Ovary (tissue), 9 donors: ENCODE measurements around the gene LYRM7. TPM values are rescaled to one million over a fixed set of nuclear protein-coding genes. Genes with fewer than 3 reads are reported as not detected.

Experiments
- DNase-seq, 5 donors: peaks; one replicate each; pipeline ENCODE4 v3.0.0-alpha.2; 2019 to 2020
- H3K27ac ChIP-seq, 2 donors: fragments of 200-600 bp; one replicate each; pipeline versions ENCODE4 v1.5.1 to v1.8.0; 2019 to 2022
- H3K27me3 ChIP-seq: fragments of 200-600 bp; one replicate; pipeline ENCODE4 v1.8.0; 2022
- H3K36me3 ChIP-seq: fragments of 200-600 bp; sonication (generic); one replicate; pipeline ENCODE4 v1.5.1; 2019
- H3K4me1 ChIP-seq: one replicate; pipeline ENCODE4 v1.8.1; 2013; ENCODE audit warnings: mild to moderate bottlenecking, moderate library complexity; ENCODE audit not compliant: insufficient read depth
- H3K4me3 ChIP-seq: fragments of 200-600 bp; sonication (generic); one replicate; pipeline ENCODE4 v1.5.1; 2017
- H3K9me3 ChIP-seq, 2 donors: fragments of 200-600 bp in 1 of 2; sonication (generic) in 1 of 2; one replicate each; pipeline versions ENCODE4 v1.5.1 to v1.8.1; 2013 to 2019; ENCODE audit warnings: mild to moderate bottlenecking in 1 of 2, moderate library complexity in 1 of 2
- CTCF ChIP-seq, 3 donors: fragments of 450-650 bp in 2 of 3; fragments of 200-600 bp in 1 of 3; IDR thresholded peaks; one replicate each; pipeline versions ENCODE4 v1.5.1 to v1.8.0; 2016 to 2022; ENCODE audit warnings: antibody characterized with exemption in 3 of 3, mild to moderate bottlenecking in 1 of 3
- EP300 ChIP-seq: sonication (generic); formaldehyde crosslinking; IDR thresholded peaks from one replicate; pipeline ENCODE4 v1.6.1; 2017; ENCODE audit warnings: antibody characterized with exemption
- POLR2A ChIP-seq: fragments of 450-650 bp; IDR thresholded peaks from one replicate; pipeline ENCODE4 v1.6.1; 2017; ENCODE audit warnings: antibody characterized with exemption, mild to moderate bottlenecking, moderate library complexity
- WGBS, 3 donors: extraction: QIAGEN DNeasy Blood & Tissue Kit in 1 of 3; methylation state at CpG; one replicate each; pipeline versions ENCODE4 v1.1.5 to v1.1.7; 2013 to 2017; 5-methylcytosine and 5-hydroxymethylcytosine counted together
- intact Hi-C, 4 donors: fragments of 100-400 bp; cut with DNase I; formaldehyde crosslinking; loops; one replicate each; pipeline versions ENCODE4 v1.11.0 to v1.15.1; 2022 to 2023
- polyA plus RNA-seq, 2 donors: library from polyadenylated mRNA; stranded (reverse); fragments of 200-250 nt in 1 of 2; fragments of 350-450 nt in 1 of 2; fragmentation: Illumina TruSeq in 1 of 2; extraction: RNeasy Lipid Tissue Mini Kit (QIAGEN cat#74804) in 1 of 2; gene quantifications; one replicate each; pipeline ENCODE4 v1.2.3, GENCODE V29; 2013 to 2014
- total RNA-seq, 7 donors: library from RNA; depleted of rRNA in 2 of 7; stranded (reverse); fragments of >200 nt in 2 of 7; fragmentation: NEBNext Ultra II Directional in 3 of 7; extraction: Animal tissue kit (Norgen Biotek cat#: 25700) in 3 of 7; gene quantifications; one replicate each; pipeline versions ENCODE4 v1.1.0 to v1.2.4, GENCODE V29; 2016 to 2023
- donor health status: DM: no; HTN: no; CAD: no; lungs with moderate emphysema.
- donor health status: DM: no; HTN: no; CAD: no.
- donor health status: Bipolar disorder and iron deficiency.
- donor health status: DM: yes; HTN: yes; CAD: no.
- donor health status: DM: no; HTN: no; CAD: no.
- donor health status: DM: yes; HTN: yes; CAD: no.

The LYRM7 gene
- total and polyA plus RNA-seq, 9 donors = 3.9 to 17.9 (median 9.0) TPM

GRCh38 chr5:131151216-131151615 lies 19.5 kb upstream of the LYRM7 start:
- 83 to 86% (median 83%) methylated on average over 4 of the region's 4 CpGs for WGBS, 3 donors
- no peak for TF ChIP-seq POLR2A
- no peak for TF ChIP-seq EP300
- TF ChIP-seq CTCF (IDR thresholded peaks at IDR 0.05) = no peak
- Histone ChIP-seq H3K4me1 (no peaks in the 10 kb centered on the region), H3K9me3 (no peaks in the 10 kb centered on the region), H3K27ac (no peak overlapping the region), H3K36me3 (no peaks in the 10 kb centered on the region), H3K4me3 (no peak overlapping the region), H3K27me3 (no peaks in the 10 kb centered on the region)
- no peak for DNase-seq
- intact Hi-C loops = no loop called here

- TF ChIP-seq EP300 (no peak), CTCF (IDR thresholded peaks at IDR 0.05) (no peak), POLR2A (no peak)
- intact Hi-C loops = no loop called here
- WGBS, 3 donors = 89 to 91% (median 90%) methylated on average over 2 of the region's 2 CpGs
These were observed 14.4 kb upstream of the LYRM7 start for GRCh38 chr5:131156385-131156784.

GRCh38 chr5:131156957-131157356 lies 13.8 kb upstream of the LYRM7 start:
- 97 to 99% (median 98%) methylated on average over 5 of the region's 5 CpGs for WGBS, 3 donors
- intact Hi-C loops = no loop called here
- TF ChIP-seq POLR2A = no peak
- TF ChIP-seq CTCF (IDR thresholded peaks at IDR 0.05) = no peak
- TF ChIP-seq EP300 = no peak

More at GRCh38 chr5:131156385-131156784, 14.4 kb upstream of the LYRM7 start:
- Histone ChIP-seq H3K27ac (no peak overlapping the region), H3K9me3 (no peaks in the 10 kb centered on the region), H3K4me3 (no peak overlapping the region), H3K36me3 (no peaks in the 10 kb centered on the region), H3K27me3 (no peaks in the 10 kb centered on the region), H3K4me1 (no peaks in the 10 kb centered on the region)
- no peak for DNase-seq

GRCh38 chr5:131160134-131160533 lies 10.6 kb upstream of the LYRM7 start:
- WGBS, 3 donors = 70 to 97% (median 95%) methylated on average over 2 of the region's 2 CpGs
- H3K4me1 ChIP-seq = no peaks in the 10 kb centered on the region
- intact Hi-C loops = loop anchor here in 2 of 4 donors (10.0 kb wide), 2 partner anchors 105 to 255 kb away; partner anchors contain the start of gene CDC42SE2 (in 2 of the 2)
- H3K4me3 ChIP-seq = no peak overlapping the region
- H3K27me3 ChIP-seq = no peaks in the 10 kb centered on the region
- DNase-seq = no peak
- no peak overlapping the region for H3K27ac ChIP-seq
- TF ChIP-seq EP300 (no peak), CTCF (IDR thresholded peaks at IDR 0.05) (no peak), POLR2A (no peak)
- no peaks in the 10 kb centered on the region for H3K36me3 ChIP-seq
- no peaks in the 10 kb centered on the region for H3K9me3 ChIP-seq

More at GRCh38 chr5:131156957-131157356, 13.8 kb upstream of the LYRM7 start:
- DNase-seq = no peak
- Histone ChIP-seq H3K4me3 (no peak overlapping the region), H3K4me1 (no peaks in the 10 kb centered on the region), H3K27ac (no peak overlapping the region), H3K27me3 (no peaks in the 10 kb centered on the region), H3K36me3 (no peaks in the 10 kb centered on the region), H3K9me3 (no peaks in the 10 kb centered on the region)
